Loucy (cell line): Measurements from ENCODE around the gene IFT122.

Experiments
- CTCF ChIP-seq: fragments of 200-600 bp; sonication (generic); conservative IDR thresholded peaks from 2 replicates; pipeline ENCODE4 v1.5.1; 2014; ENCODE audit warnings: mild to moderate bottlenecking, antibody characterized with exemption, low read length
- EZH2phosphoT487 ChIP-seq: fragments of 200-600 bp; IDR thresholded peaks from 2 replicates; pipeline ENCODE4 v1.6.1; 2018; ENCODE audit warnings: antibody characterized with exemption, mild to moderate bottlenecking, moderate library complexity, borderline replicate concordance

- no peak for TF ChIP-seq CTCF
- no peak for TF ChIP-seq EZH2phosphoT487
Observed at GRCh38 chr3:129521611-129522010, 81.6 kb downstream of the IFT122 start.
